Spinal cord (tissue), 10 donors: ENCODE data around the gene LRRC8B. TPM values are rescaled to one million over a fixed set of nuclear protein-coding genes. Genes with fewer than 3 reads are reported as not detected.
A peak's percentile ranks its signal among the peaks of the same experiment; 100 is the strongest.
"Not testable (repeated sequence)": the region's sequence is repeated elsewhere in the genome, so short reads cannot be mapped to it uniquely, and the experiment has no call there.

Source experiments
- DNase-seq, 6 donors: peaks; one replicate each; pipeline versions ENCODE4 v3.0.0 to v3.0.0-alpha.2; 2013 to 2015; ENCODE audit warnings: low spot score in 6 of 6, low read depth in 4 of 6
- H3K27ac ChIP-seq: one replicate; pipeline ENCODE4 v1.5.1; 2013; ENCODE audit warnings: low read depth, low read length, control low read depth
- H3K27me3 ChIP-seq: one replicate; pipeline ENCODE4 v1.6.1; 2013; ENCODE audit warnings: low read length; ENCODE audit not compliant: control insufficient read depth, insufficient read depth
- H3K36me3 ChIP-seq: one replicate; pipeline ENCODE4 v1.6.1; 2013; ENCODE audit warnings: low read length; ENCODE audit not compliant: control insufficient read depth, insufficient read depth
- H3K4me1 ChIP-seq: one replicate; pipeline ENCODE4 v1.6.1; 2013; ENCODE audit warnings: low read length; ENCODE audit not compliant: control insufficient read depth, insufficient read depth
- H3K4me3 ChIP-seq: one replicate; pipeline ENCODE4 v1.5.1; 2013; ENCODE audit warnings: low read depth, low read length, control low read depth
- H3K9me3 ChIP-seq: one replicate; pipeline ENCODE4 v1.6.1; 2013; ENCODE audit warnings: low read length; ENCODE audit not compliant: control insufficient read depth, insufficient read depth
- WGBS: methylation state at CpG from one replicate; pipeline ENCODE4 v1.1.5; 2013; ENCODE audit warnings: missing lambda C conversion rate; ENCODE audit not compliant: insufficient coverage; 5-methylcytosine and 5-hydroxymethylcytosine counted together
- polyA plus RNA-seq, 2 donors: library from polyadenylated mRNA; unstranded; fragments of 120-200 nt; gene quantifications; one replicate each; pipeline ENCODE4 v1.2.1, GENCODE V29; 2013; ENCODE audit not compliant: insufficient read length in 2 of 2
- total RNA-seq, 2 donors: library from RNA; depleted of rRNA in 1 of 2; stranded (reverse); fragments of 120-200 nt in 1 of 2; fragments of >200 nt in 1 of 2; gene quantifications; one replicate each; pipeline versions ENCODE4 v1.2.3 to v1.2.4, GENCODE V29; 2013 to 2014
- donor health status: healthy.

The LRRC8B gene
- total and polyA plus RNA-seq, 4 donors = 9.3 to 26.7 (median 18.3) TPM

GRCh38 chr1:89624715-89625323, 100.2 kb downstream of the LRRC8B start:
- Histone ChIP-seq H3K4me3 (no peak overlapping the region), H3K27ac (no peak overlapping the region), H3K27me3 (no peaks in the 10 kb centered on the region), H3K9me3 (no peaks in the 10 kb centered on the region), H3K4me1 (no peaks in the 10 kb centered on the region), H3K36me3 (no peaks in the 10 kb centered on the region)
- no peak for DNase-seq
- WGBS = 86% methylated on average over 2 of the region's 4 CpGs

GRCh38 chr1:89627596-89627962, 103.0 kb downstream of the LRRC8B start:
- H3K4me3 ChIP-seq = no peak overlapping the region
- peaks cover 5% of the 10 kb centered on the region for H3K4me1 ChIP-seq
- no peaks in the 10 kb centered on the region for H3K27me3 ChIP-seq
- no peak overlapping the region for H3K27ac ChIP-seq
- no peak for DNase-seq
- H3K9me3 ChIP-seq = no peaks in the 10 kb centered on the region
- no peaks in the 10 kb centered on the region for H3K36me3 ChIP-seq

- Histone ChIP-seq H3K4me1 (peaks cover 11% of the 10 kb centered on the region), H3K9me3 (no peaks in the 10 kb centered on the region), H3K36me3 (no peaks in the 10 kb centered on the region), H3K4me3 (no peak overlapping the region), H3K27me3 (no peaks in the 10 kb centered on the region), H3K27ac (no peak overlapping the region)
- WGBS = no CpG with 5 or more reads among the region's 2 CpGs
- DNase-seq = no peak
Observed at GRCh38 chr1:89629146-89629545, 104.5 kb downstream of the LRRC8B start.

- not testable (repeated sequence) for DNase-seq, H3K36me3 ChIP-seq, H3K27ac ChIP-seq, H3K9me3 ChIP-seq, H3K4me3 ChIP-seq, H3K27me3 ChIP-seq
- no CpG with 5 or more reads among the region's 2 CpGs for WGBS
- H3K4me1 ChIP-seq = peaks cover 11% of the 10 kb centered on the region
Observed at GRCh38 chr1:89629600-89629999, 105.0 kb downstream of the LRRC8B start.

- Histone ChIP-seq H3K4me3 (no peak overlapping the region), H3K27me3 (no peaks in the 10 kb centered on the region), H3K4me1 (peaks cover 11% of the 10 kb centered on the region), H3K9me3 (no peaks in the 10 kb centered on the region), H3K36me3 (no peaks in the 10 kb centered on the region), H3K27ac (no peak overlapping the region)
- WGBS = 93% methylated on average over 3 of the region's 3 CpGs
- DNase-seq = no peak
Observed at GRCh38 chr1:89630048-89630447, 105.4 kb downstream of the LRRC8B start.

GRCh38 chr1:89631816-89632656, 107.4 kb downstream of the LRRC8B start:
- peak overlapping the region; percentile 89 for H3K4me3 ChIP-seq
- WGBS = 16% methylated on average over 11 of the region's 19 CpGs
- no peaks in the 10 kb centered on the region for H3K36me3 ChIP-seq
- H3K9me3 ChIP-seq = no peaks in the 10 kb centered on the region
- H3K27me3 ChIP-seq = no peaks in the 10 kb centered on the region
- peak overlapping the region; percentile 94 for H3K27ac ChIP-seq
- DNase-seq = peak in 5 of 6 donors; percentile 17 to 62 (median 25)
- peaks cover 11% of the 10 kb centered on the region for H3K4me1 ChIP-seq

- no peaks in the 10 kb centered on the region for H3K36me3 ChIP-seq
- peak within 1 kb of the TSS; percentile 89 for H3K4me3 ChIP-seq
- no peaks in the 10 kb centered on the region for H3K9me3 ChIP-seq
- peaks cover 11% of the 10 kb centered on the region for H3K4me1 ChIP-seq
- DNase-seq = peak; percentile 58 to 94 (median 74)
- WGBS = under 1% methylated on average over 76 of the region's 76 CpGs
- H3K27me3 ChIP-seq = no peaks in the 10 kb centered on the region
- peak within 1 kb of the TSS; percentile 94 for H3K27ac ChIP-seq
Observed at GRCh38 chr1:89632657-89633247, 108.1 kb downstream of the LRRC8B start, which contains the start of gene LRRC8C. Gene LRRC8C, plus strand, starts transcription at chr1:89633120. Its CDS starts 53,354 bp downstream, at chr1:89686474.

- H3K4me1 ChIP-seq = peaks cover 11% of the 10 kb centered on the region
- H3K36me3 ChIP-seq = no peaks in the 10 kb centered on the region
- H3K27me3 ChIP-seq = no peaks in the 10 kb centered on the region
- peak overlapping the region; percentile 89 for H3K4me3 ChIP-seq
- no peaks in the 10 kb centered on the region for H3K9me3 ChIP-seq
- peak; percentile 18 to 83 (median 34) for DNase-seq
- peak overlapping the region; percentile 94 for H3K27ac ChIP-seq
- 0% methylated on average over 57 of the region's 57 CpGs for WGBS
Observed at GRCh38 chr1:89633248-89633799, 108.7 kb downstream of the LRRC8B start.

- Histone ChIP-seq H3K27me3 (no peaks in the 10 kb centered on the region), H3K4me3 (peak overlapping the region; percentile 89), H3K9me3 (no peaks in the 10 kb centered on the region), H3K27ac (peak overlapping the region; percentile 41), H3K4me1 (peaks cover 11% of the 10 kb centered on the region), H3K36me3 (no peaks in the 10 kb centered on the region)
- 6% methylated on average over 21 of the region's 32 CpGs for WGBS
- DNase-seq = peak; percentile 12 to 67 (median 30)
Observed at GRCh38 chr1:89633800-89634625, 109.4 kb downstream of the LRRC8B start.
